ENCODE measurements around the gene GPER1.
A peak's percentile ranks its signal among the peaks of the same experiment; 100 is the strongest.

- TF ChIP-seq CTCF (IDR thresholded peaks at IDR 0.05) (peak; percentile 70 to 96 (median 90)), POLR2A (IDR thresholded peaks at IDR 0.05) (peak in 1 of 2 donors; percentile 27)
These were observed 1.1 kb upstream of the GPER1 start for GRCh38 chr7:1086588-1087464.

All from adrenal gland (tissue), 5 donors.